Vagina (tissue), 2 donors: ENCODE results near the gene SH3D19. TPM values are rescaled to one million over a fixed set of nuclear protein-coding genes. Genes with fewer than 3 reads are reported as not detected.

ENCODE experiments used
- DNase-seq, 2 donors: peaks; one replicate each; pipeline ENCODE4 v3.0.0-alpha.2; 2017; ENCODE audit errors: extremely low spot score in 2 of 2
- H3K27ac ChIP-seq: fragments of 200-600 bp; sonication (generic); one replicate; pipeline ENCODE4 v1.5.1; 2019
- H3K27me3 ChIP-seq: fragments of 200-600 bp; sonication (generic); one replicate; pipeline ENCODE4 v1.5.1; 2019
- H3K36me3 ChIP-seq, 2 donors: fragments of 200-600 bp; sonication (generic); one replicate each; pipeline ENCODE4 v1.5.1; 2017 to 2019
- H3K4me1 ChIP-seq: fragments of 200-600 bp; sonication (generic); one replicate; pipeline ENCODE4 v1.5.1; 2019
- H3K4me3 ChIP-seq, 2 donors: fragments of 200-600 bp; sonication (generic); 1 replicate in 1 of 2; 2 replicates in 1 of 2; pipeline ENCODE4 v1.5.1; 2016 to 2019
- H3K9me3 ChIP-seq: fragments of 200-600 bp; sonication (generic); one replicate; pipeline ENCODE4 v1.5.1; 2019
- POLR2A ChIP-seq, 2 donors: fragments of 450-650 bp; IDR thresholded peaks; one replicate each; pipeline ENCODE4 v1.6.1; 2017; ENCODE audit warnings: antibody characterized with exemption in 2 of 2, mild to moderate bottlenecking in 2 of 2, moderate library complexity in 2 of 2
- POLR2AphosphoS5 ChIP-seq, 2 donors: sonication (generic); formaldehyde crosslinking; IDR thresholded peaks; one replicate each; pipeline ENCODE4 v1.9.0; 2017; ENCODE audit warnings: antibody characterized with exemption in 2 of 2, mild to moderate bottlenecking in 2 of 2, low read depth in 1 of 2; ENCODE audit not compliant: insufficient read depth in 1 of 2
- intact Hi-C: fragments of 100-400 bp; cut with DNase I; formaldehyde crosslinking; loops from one replicate; pipeline ENCODE4 v1.15.1; 2023
- total RNA-seq: library from RNA; depleted of rRNA; stranded (reverse); fragments of >200 nt; gene quantifications from one replicate; pipeline ENCODE4 v1.2.3, GENCODE V29; 2016
- TF ChIP-seq, protein P1 (sequence below), 3 experiments: fragments of 450-650 bp in 2 of 3; fragments of 200-600 bp in 1 of 3; sonication (generic) in 1 of 3; IDR thresholded peaks; one replicate each; pipeline ENCODE4 v1.5.1; 2017 to 2019; ENCODE audit warnings: antibody characterized with exemption in 3 of 3, mild to moderate bottlenecking in 2 of 3, moderate library complexity in 2 of 3

SH3D19 gene
- total RNA-seq, 1 donor from 2014 or later: 86.4 TPM

DNA sequence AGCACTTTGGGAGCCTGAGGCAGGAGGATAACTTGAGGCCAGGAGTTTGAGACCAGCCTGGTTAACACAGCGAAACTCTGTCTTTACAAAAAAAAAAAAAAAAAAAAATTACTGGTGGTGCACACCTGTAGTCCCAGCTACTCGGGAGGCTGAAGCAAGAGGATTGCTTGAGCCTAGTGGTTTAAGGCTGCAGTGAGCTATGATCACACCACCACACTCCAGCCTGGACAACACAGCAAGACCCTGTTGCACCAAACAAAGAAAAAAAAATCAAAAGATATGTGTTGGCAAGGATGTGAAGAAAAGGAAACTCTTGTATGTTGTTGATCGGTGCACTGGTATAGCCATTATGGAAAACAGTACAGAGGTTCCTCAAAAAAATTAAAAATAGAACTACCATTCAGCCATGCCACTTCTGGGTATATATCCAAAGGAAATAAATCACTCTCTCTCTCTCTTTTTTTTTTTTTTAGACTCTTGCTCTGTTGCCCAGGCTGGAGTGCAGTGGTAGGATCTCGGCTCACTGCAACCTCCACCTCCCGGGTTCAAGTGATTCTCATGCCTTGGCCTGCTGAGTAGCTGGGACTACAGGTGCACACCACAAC lies 15.2 kb downstream of the SH3D19 start:
- H3K4me1 ChIP-seq: peaks cover 15% of the 10 kb centered on the region
- no peak for DNase-seq

GRCh38 chr4:151304755-151305154 lies 20.6 kb downstream of the SH3D19 start:
- no peak overlapping the region for H3K27ac ChIP-seq
- no peak overlapping the region for H3K4me3 ChIP-seq
- intact Hi-C loops: no loop called here
- H3K36me3 ChIP-seq: no peaks in the 10 kb centered on the region
- H3K4me1 ChIP-seq: peaks cover 15% of the 10 kb centered on the region
- no peak for DNase-seq
- H3K9me3 ChIP-seq: no peaks in the 10 kb centered on the region
- TF ChIP-seq, protein P1, sequence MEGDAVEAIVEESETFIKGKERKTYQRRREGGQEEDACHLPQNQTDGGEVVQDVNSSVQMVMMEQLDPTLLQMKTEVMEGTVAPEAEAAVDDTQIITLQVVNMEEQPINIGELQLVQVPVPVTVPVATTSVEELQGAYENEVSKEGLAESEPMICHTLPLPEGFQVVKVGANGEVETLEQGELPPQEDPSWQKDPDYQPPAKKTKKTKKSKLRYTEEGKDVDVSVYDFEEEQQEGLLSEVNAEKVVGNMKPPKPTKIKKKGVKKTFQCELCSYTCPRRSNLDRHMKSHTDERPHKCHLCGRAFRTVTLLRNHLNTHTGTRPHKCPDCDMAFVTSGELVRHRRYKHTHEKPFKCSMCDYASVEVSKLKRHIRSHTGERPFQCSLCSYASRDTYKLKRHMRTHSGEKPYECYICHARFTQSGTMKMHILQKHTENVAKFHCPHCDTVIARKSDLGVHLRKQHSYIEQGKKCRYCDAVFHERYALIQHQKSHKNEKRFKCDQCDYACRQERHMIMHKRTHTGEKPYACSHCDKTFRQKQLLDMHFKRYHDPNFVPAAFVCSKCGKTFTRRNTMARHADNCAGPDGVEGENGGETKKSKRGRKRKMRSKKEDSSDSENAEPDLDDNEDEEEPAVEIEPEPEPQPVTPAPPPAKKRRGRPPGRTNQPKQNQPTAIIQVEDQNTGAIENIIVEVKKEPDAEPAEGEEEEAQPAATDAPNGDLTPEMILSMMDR (IDR thresholded peaks at IDR 0.05): no peak
- TF ChIP-seq POLR2AphosphoS5 (IDR thresholded peaks at IDR 0.05; ENCODE audit: insufficient read depth in 1 of 2, low read depth in 1 of 2): no peak
- TF ChIP-seq POLR2A (IDR thresholded peaks at IDR 0.05): no peak
- no peaks in the 10 kb centered on the region for H3K27me3 ChIP-seq

More for the DNA sequence above, 15.2 kb downstream of the SH3D19 start:
- Histone ChIP-seq H3K36me3 (no peaks in the 10 kb centered on the region), H3K9me3 (no peaks in the 10 kb centered on the region), H3K4me3 (no peak overlapping the region), H3K27ac (no peak overlapping the region), H3K27me3 (no peaks in the 10 kb centered on the region)
- TF ChIP-seq POLR2AphosphoS5 (IDR thresholded peaks at IDR 0.05; ENCODE audit: insufficient read depth in 1 of 2, low read depth in 1 of 2) (no peak), POLR2A (IDR thresholded peaks at IDR 0.05) (no peak)
- TF ChIP-seq, protein P1 (IDR thresholded peaks at IDR 0.05): no peak
- intact Hi-C loops: no loop called here

DNA sequence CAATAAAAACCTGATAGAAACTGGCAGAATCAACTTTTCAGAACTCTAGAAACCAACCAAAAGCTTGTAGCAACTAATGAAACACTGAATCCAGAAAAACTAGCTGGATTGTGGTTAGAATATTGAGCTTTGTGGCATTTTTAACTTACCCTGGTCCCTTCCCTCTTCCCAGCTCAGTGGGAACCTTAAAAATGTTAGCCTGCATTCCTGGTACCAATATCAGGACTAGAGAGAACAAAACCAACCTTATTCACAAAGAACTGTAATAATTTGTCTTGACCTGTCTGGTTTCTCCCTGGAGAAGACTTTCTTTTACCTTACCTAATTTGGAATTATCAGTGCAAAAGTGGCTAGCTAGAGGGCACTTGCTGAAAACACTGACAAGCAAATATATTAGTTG lies 21.2 kb downstream of the SH3D19 start:
- DNase-seq: no peak
- Histone ChIP-seq H3K27me3 (no peaks in the 10 kb centered on the region), H3K27ac (no peak overlapping the region), H3K36me3 (no peaks in the 10 kb centered on the region), H3K9me3 (no peaks in the 10 kb centered on the region), H3K4me1 (peaks cover 15% of the 10 kb centered on the region), H3K4me3 (no peak overlapping the region)
- TF ChIP-seq POLR2A (IDR thresholded peaks at IDR 0.05) (no peak), POLR2AphosphoS5 (IDR thresholded peaks at IDR 0.05; ENCODE audit: insufficient read depth in 1 of 2, low read depth in 1 of 2) (no peak)
- TF ChIP-seq, protein P1 (IDR thresholded peaks at IDR 0.05): no peak
- intact Hi-C loops: no loop called here

- H3K36me3 ChIP-seq: no peaks in the 10 kb centered on the region
- intact Hi-C loops: no loop called here
- TF ChIP-seq POLR2A (IDR thresholded peaks at IDR 0.05): no peak
- TF ChIP-seq, protein P1 (IDR thresholded peaks at IDR 0.05): no peak
- no peak for TF ChIP-seq POLR2AphosphoS5 (IDR thresholded peaks at IDR 0.05; ENCODE audit: insufficient read depth in 1 of 2, low read depth in 1 of 2)
Measured at GRCh38 chr4:151302432-151302831, 23.0 kb downstream of the SH3D19 start.

GRCh38 chr4:151297170-151297569 lies 28.2 kb downstream of the SH3D19 start:
- intact Hi-C loops: no loop called here
- peaks cover 7% of the 10 kb centered on the region for H3K4me1 ChIP-seq
- DNase-seq: no peak

More at GRCh38 chr4:151302432-151302831, 23.0 kb downstream of the SH3D19 start:
- H3K27me3 ChIP-seq: no peaks in the 10 kb centered on the region
- no peak overlapping the region for H3K4me3 ChIP-seq
- no peak for DNase-seq
- H3K9me3 ChIP-seq: no peaks in the 10 kb centered on the region
- H3K27ac ChIP-seq: no peak overlapping the region
- peaks cover 15% of the 10 kb centered on the region for H3K4me1 ChIP-seq

More at GRCh38 chr4:151297170-151297569, 28.2 kb downstream of the SH3D19 start:
- Histone ChIP-seq H3K4me3 (no peak overlapping the region), H3K36me3 (no peaks in the 10 kb centered on the region), H3K9me3 (no peaks in the 10 kb centered on the region), H3K27me3 (no peaks in the 10 kb centered on the region), H3K27ac (no peak overlapping the region)
- TF ChIP-seq, protein P1 (IDR thresholded peaks at IDR 0.05): no peak
- no peak for TF ChIP-seq POLR2A (IDR thresholded peaks at IDR 0.05)
